C4-2B (cell line): ENCODE data around the gene AUTS2.

Source experiments
- H3K27ac ChIP-seq: fragments of 450-650 bp; 2 replicates; pipeline ENCODE4 v1.5.1; 2017
- ZFX ChIP-seq: fragments of 450-650 bp; IDR thresholded peaks from 2 replicates; pipeline ENCODE4 v1.6.1; 2017
- TF ChIP-seq, protein P1 (sequence below): fragments of 450-650 bp; conservative IDR thresholded peaks from 2 replicates; pipeline ENCODE4 v1.5.1; 2017; ENCODE audit warnings: mild to moderate bottlenecking

Gene AUTS2

DNA sequence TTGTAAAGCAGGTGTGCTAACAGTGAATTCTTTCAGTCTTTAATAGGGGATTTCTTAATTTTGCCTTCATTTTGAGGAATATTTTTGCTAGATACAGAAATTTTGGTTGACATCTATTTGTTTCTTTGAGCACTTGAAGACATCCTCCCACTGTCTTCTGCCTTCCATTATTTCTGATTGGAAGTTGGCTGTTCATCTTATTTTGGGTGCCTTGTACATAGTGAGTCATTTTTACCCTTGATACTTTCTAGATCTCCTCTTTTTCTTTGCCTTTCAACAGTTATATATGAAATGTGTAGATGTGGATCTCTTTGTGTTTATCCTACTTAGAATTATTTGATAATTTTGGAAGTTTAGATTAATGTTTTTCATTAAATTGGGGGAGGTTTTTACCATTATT lies 631.0 kb downstream of the AUTS2 start:
- TF ChIP-seq ZFX: no peak
- TF ChIP-seq, protein P1, sequence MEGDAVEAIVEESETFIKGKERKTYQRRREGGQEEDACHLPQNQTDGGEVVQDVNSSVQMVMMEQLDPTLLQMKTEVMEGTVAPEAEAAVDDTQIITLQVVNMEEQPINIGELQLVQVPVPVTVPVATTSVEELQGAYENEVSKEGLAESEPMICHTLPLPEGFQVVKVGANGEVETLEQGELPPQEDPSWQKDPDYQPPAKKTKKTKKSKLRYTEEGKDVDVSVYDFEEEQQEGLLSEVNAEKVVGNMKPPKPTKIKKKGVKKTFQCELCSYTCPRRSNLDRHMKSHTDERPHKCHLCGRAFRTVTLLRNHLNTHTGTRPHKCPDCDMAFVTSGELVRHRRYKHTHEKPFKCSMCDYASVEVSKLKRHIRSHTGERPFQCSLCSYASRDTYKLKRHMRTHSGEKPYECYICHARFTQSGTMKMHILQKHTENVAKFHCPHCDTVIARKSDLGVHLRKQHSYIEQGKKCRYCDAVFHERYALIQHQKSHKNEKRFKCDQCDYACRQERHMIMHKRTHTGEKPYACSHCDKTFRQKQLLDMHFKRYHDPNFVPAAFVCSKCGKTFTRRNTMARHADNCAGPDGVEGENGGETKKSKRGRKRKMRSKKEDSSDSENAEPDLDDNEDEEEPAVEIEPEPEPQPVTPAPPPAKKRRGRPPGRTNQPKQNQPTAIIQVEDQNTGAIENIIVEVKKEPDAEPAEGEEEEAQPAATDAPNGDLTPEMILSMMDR: no peak
- no peak overlapping the region for H3K27ac ChIP-seq

DNA sequence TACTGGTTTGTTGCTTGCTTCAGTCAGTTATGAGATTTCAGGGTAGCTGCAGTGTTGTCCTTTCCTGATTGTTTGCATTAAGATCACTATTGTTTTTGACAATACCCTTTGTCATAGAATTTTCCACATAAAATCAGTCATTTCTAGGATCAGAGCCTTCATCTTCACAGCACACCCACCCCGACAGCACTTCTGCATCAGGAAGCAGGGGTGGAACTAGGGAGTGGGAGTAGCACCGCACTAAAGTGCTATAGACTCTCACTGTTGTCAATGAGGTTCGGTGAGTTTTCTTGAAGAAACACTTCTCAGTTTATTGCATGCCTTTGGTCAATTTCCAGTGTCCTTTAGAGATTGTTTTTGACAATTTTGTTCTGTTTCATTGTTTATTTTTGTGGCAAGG lies 632.5 kb downstream of the AUTS2 start:
- TF ChIP-seq ZFX: no peak
- TF ChIP-seq, protein P1: no peak
- no peak overlapping the region for H3K27ac ChIP-seq

DNA sequence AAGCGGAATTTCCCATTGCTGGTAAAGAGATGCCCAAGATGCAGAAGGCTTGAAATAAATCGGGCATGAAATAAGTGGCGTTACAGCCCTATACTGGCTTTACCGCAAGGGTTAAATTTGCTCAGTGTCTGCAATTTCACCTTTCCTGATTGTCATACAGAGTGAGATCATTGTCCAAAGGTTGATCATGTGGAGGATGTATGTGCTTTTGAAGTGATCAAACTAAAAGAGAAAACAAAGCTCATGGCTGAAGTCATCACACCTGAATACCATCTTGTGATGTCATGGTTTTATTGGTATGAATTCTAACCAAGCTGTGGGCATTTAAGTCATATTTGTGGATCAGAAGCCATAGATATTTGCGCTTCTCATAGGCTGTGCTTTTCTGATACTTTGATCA lies 635.5 kb downstream of the AUTS2 start:
- no peak for TF ChIP-seq ZFX
- TF ChIP-seq, protein P1: no peak
- H3K27ac ChIP-seq: no peak overlapping the region

DNA sequence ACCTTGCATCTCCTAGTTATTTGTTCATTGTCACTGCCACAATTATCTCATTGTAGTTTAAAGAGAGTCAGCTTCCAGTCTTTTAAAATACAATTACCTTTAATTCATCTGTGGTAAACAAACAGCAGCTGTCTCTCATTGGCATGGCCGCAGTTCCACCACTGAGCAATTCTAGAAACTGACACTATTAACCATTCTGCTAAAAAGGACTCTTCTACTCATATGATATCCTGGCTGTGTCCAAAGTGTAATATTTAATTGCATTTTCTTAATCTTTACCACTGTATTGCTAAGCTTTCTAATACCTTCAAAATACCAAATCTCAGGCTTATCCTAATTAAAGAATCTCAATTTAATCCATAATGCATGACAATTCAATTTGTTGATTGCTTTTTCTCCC lies 639.0 kb downstream of the AUTS2 start:
- no peak overlapping the region for H3K27ac ChIP-seq
- TF ChIP-seq ZFX: no peak
- TF ChIP-seq, protein P1: no peak

DNA sequence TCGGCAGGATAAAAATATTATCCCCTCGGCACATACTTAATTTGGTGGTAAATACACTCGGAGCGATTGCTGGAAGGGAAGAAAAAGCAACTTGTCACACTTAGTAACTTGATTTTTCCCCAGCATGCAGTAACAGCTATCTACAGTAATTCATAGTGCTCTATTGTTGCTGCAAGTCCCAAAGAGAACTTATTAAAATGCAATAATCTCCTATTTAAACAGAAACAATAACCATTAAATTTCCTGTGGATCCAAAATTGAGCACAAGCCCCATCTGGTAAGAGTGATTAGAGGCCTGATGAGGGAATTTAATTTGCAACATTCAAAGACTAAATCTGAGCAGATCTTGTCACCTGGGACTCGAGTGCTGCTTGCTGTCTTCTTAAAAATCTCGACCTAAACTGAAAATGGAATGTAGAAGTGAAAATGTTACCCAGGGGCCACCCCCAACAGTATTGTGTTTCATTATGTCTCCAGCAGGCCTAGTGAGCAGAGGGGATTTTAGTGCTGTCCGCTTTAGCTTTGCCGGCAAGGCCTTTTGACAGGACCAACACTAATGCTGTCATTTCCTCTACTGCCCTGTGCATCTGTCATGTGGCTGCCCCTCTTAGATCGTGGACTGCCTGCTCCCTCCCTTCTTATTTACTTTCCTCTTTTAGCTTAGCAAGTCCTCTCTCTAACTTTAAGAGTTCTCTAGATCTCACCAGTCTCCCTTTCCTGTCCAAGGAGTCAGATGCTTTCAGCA lies 639.7 kb downstream of the AUTS2 start:
- H3K27ac ChIP-seq: no peak overlapping the region

DNA sequence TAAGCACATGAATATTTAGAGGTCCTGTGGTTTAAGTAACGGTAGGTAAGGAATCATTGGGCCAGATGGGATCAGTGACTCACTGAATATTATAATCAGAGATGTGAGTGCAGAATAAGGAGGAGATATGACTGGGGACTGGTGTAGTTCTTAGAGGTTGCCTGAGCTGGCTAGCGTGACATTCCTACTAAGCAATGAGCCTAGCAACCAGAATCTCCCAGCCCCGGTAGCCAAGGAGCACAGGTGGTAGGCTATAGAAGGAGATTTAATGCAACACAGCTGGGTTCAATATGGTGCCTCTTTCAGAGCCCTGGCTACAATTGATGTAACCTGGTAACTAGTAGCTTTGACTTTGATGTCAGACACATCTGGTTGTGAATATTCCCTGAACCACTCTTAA lies 641.6 kb downstream of the AUTS2 start:
- TF ChIP-seq, protein P1: no peak
- TF ChIP-seq ZFX: no peak
- H3K27ac ChIP-seq: no peak overlapping the region

More for the DNA sequence above, 639.7 kb downstream of the AUTS2 start:
- no peak for TF ChIP-seq ZFX
- TF ChIP-seq, protein P1: no peak

DNA sequence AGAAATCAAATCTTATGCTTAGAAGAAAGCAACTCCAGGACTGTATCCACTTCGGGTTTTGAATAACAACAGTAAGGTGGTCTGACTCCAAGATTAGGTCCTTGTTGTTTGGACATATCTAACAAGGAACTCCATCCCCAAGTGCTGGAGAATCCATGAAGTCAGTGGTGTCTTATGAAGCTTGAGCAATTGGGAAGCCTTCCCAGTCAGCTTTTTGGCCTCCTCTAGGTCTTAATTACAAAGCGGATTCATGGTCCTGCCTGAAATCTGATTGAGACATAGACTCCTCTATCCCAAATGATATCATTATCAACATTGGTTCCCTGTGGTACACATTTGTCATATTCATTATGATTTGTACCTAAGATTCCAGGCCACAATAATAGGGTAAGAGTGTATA lies 642.6 kb downstream of the AUTS2 start:
- H3K27ac ChIP-seq: no peak overlapping the region
- TF ChIP-seq ZFX: no peak
- TF ChIP-seq, protein P1: no peak
